LNCAP (cell line): ENCODE data around the gene SZRD1.

Experiments used
- CTCF ChIP-seq: fragments of 450-650 bp; IDR thresholded peaks from 2 replicates; pipeline ENCODE4 v1.5.1; 2017; ENCODE audit warnings: mild to moderate bottlenecking

SZRD1 gene

GRCh38 chr1:16372535-16373285 lies 5.7 kb downstream of the SZRD1 start:
- TF ChIP-seq CTCF: no peak

- TF ChIP-seq CTCF: no peak
Measured at GRCh38 chr1:16374266-16374665, 7.2 kb downstream of the SZRD1 start.

- no peak for TF ChIP-seq CTCF
Measured at GRCh38 chr1:16375521-16376340, 8.7 kb downstream of the SZRD1 start.

- no peak for TF ChIP-seq CTCF
Measured at GRCh38 chr1:16376971-16377370, 9.9 kb downstream of the SZRD1 start.

GRCh38 chr1:16378443-16378842 lies 11.4 kb downstream of the SZRD1 start:
- TF ChIP-seq CTCF: no peak

GRCh38 chr1:16380868-16381267 lies 13.8 kb downstream of the SZRD1 start:
- TF ChIP-seq CTCF: no peak

GRCh38 chr1:16383888-16384287 lies 16.8 kb downstream of the SZRD1 start:
- TF ChIP-seq CTCF: no peak
